Pancreas (tissue), 10 donors: Measurements from ENCODE around the gene EFNA2. TPM values are rescaled to one million over a fixed set of nuclear protein-coding genes. Genes with fewer than 3 reads are reported as not detected.

Experiments used
- ATAC-seq, 4 donors: fragments of 200-7000 bp; cut with Tn5 transposase; one replicate each; pipeline versions ENCODE4 v1.8.0 to v1.9.1; 2020; ENCODE audit warnings: mild to moderate bottlenecking in 4 of 4, moderate library complexity in 4 of 4
- DNase-seq, 6 donors: peaks; one replicate each; pipeline ENCODE4 v3.0.0-alpha.2; 2020
- FAIRE-seq: peaks from 2 replicates; lab custom pipeline; 2012; peaks lifted over from hg19 to GRCh38; lab: Jason Lieb, UNC
- H3K27ac ChIP-seq, 4 donors: fragments of 200-600 bp; sonication (generic); 1 replicate in 3 of 4; 2 replicates in 1 of 4; pipeline versions ENCODE4 v1.5.0 to v1.8.0; 2020
- H3K27me3 ChIP-seq, 4 donors: fragments of 200-600 bp; one replicate each; pipeline ENCODE4 v1.8.0; 2021
- H3K36me3 ChIP-seq, 3 donors: fragments of 200-600 bp; sonication (generic) in 1 of 3; one replicate each; pipeline versions ENCODE4 v1.5.0 to v1.8.0; 2020 to 2021
- H3K4me1 ChIP-seq, 3 donors: fragments of 200-600 bp; one replicate each; pipeline ENCODE4 v1.8.0; 2021
- H3K4me3 ChIP-seq, 4 donors: fragments of 200-600 bp; sonication (generic) in 2 of 4; one replicate each; pipeline versions ENCODE4 v1.5.0 to v1.8.0; 2020 to 2021
- H3K9me3 ChIP-seq, 4 donors: fragments of 200-600 bp; one replicate each; pipeline ENCODE4 v1.8.0; 2021
- CTCF ChIP-seq, 4 donors: fragments of 200-600 bp; sonication (generic) in 3 of 4; IDR thresholded peaks; one replicate each; pipeline versions ENCODE4 v1.5.0 to v1.8.0; 2021; ENCODE audit warnings: antibody characterized with exemption in 4 of 4
- WGBS, 2 donors: extraction: QIAGEN DNeasy Blood & Tissue Kit; methylation state at CpG; one replicate each; pipeline ENCODE4 v1.1.7; 2013; 5-methylcytosine and 5-hydroxymethylcytosine counted together
- intact Hi-C, 3 donors: fragments of 100-400 bp; cut with DNase I; formaldehyde crosslinking; loops; one replicate each; pipeline versions ENCODE4 v1.11.1 to v1.14.2; 2022
- polyA plus RNA-seq, 2 donors: library from polyadenylated mRNA; stranded (reverse); fragments of 200-250 nt; gene quantifications; one replicate each; pipeline ENCODE4 v1.2.3, GENCODE V29; 2013
- total RNA-seq, 6 donors: library from RNA; stranded (reverse); fragmentation: NEBNext Ultra II Directional in 4 of 6; extraction: Animal tissue kit (Norgen Biotek cat#: 25700) in 4 of 6; gene quantifications; one replicate each; pipeline versions ENCODE4 v1.2.1 to v1.2.4, GENCODE V29; 2021 to 2023
- donor health status: healthy with polysubstance abuse.
- donor health status: DM: no; HTN: no; CAD: no; lungs with moderate emphysema.
- donor health status: DM: no; HTN: no; CAD: no.
- donor health status: control.
- donor health status: control.
- donor health status: Bipolar disorder and iron deficiency.
- donor health status: DM: yes; HTN: yes; CAD: no.
- donor health status: DM: no; HTN: no; CAD: no.
- donor health status: DM: no; HTN: no; CAD: no.
- donor health status: DM: yes; HTN: yes; CAD: no.

The EFNA2 gene
- total and polyA plus RNA-seq, 8 donors = 0.22 to 0.94 TPM; not detected in 6

GRCh38 chr19:1278713-1279660 is 6.7 kb upstream of the EFNA2 start:
- WGBS, 2 donors = 82 to 85% methylated on average over 21 to 25 of the region's 25 CpGs
- intact Hi-C loops = no loop called here
- Histone ChIP-seq H3K36me3 (peaks cover 2 to 10% (median 7%) of the 10 kb centered on the region in 3 donors), H3K9me3 (no peaks in the 10 kb centered on the region), H3K27me3 (no peaks in the 10 kb centered on the region), H3K4me1 (peaks cover 12 to 16% (median 15%) of the 10 kb centered on the region in 3 donors), H3K27ac (no peak overlapping the region), H3K4me3 (no peak overlapping the region)
- no peak for FAIRE-seq
- no peak for ATAC-seq
- DNase-seq = peak in 2 of 6 donors; percentile 67 to 74
- TF ChIP-seq CTCF (IDR thresholded peaks at IDR 0.05) = no peak

- Histone ChIP-seq H3K27me3 (no peaks in the 10 kb centered on the region), H3K36me3 (peaks cover 0 to 2% (median 0%) of the 10 kb centered on the region in 3 donors), H3K4me3 (no peak overlapping the region), H3K27ac (no peak overlapping the region), H3K9me3 (no peaks in the 10 kb centered on the region), H3K4me1 (peaks cover 3 to 7% (median 6%) of the 10 kb centered on the region in 3 donors)
- intact Hi-C loops = no loop called here
- TF ChIP-seq CTCF (IDR thresholded peaks at IDR 0.05) = peak; percentile 94 to 95 (median 94)
- no peak for FAIRE-seq
- DNase-seq = peak in 5 of 6 donors; percentile 65 to 93 (median 87)
- ATAC-seq = peak; percentile 16 to 50 (median 40)
- 30 to 31% methylated on average over 10 of the region's 10 CpGs for WGBS, 2 donors
Measured at GRCh38 chr19:1279782-1280341, 5.8 kb upstream of the EFNA2 start.

- 84 to 88% methylated on average over 51 to 53 of the region's 53 CpGs for WGBS, 2 donors
- no peak for ATAC-seq
- no peak for FAIRE-seq
Measured at GRCh38 chr19:1280636-1281568, 4.8 kb upstream of the EFNA2 start.

More at GRCh38 chr19:1280636-1281568, 4.8 kb upstream of the EFNA2 start:
- Histone ChIP-seq H3K9me3 (no peaks in the 10 kb centered on the region), H3K27me3 (no peaks in the 10 kb centered on the region), H3K36me3 (no peaks in the 10 kb centered on the region), H3K4me1 (peaks cover 0 to 6% (median 4%) of the 10 kb centered on the region in 3 donors), H3K27ac (no peak overlapping the region), H3K4me3 (no peak overlapping the region)
- no peak for TF ChIP-seq CTCF (IDR thresholded peaks at IDR 0.05)
- DNase-seq = peak in 2 of 6 donors; percentile 45 to 77
- intact Hi-C loops = no loop called here
